ENCODE data around the gene CPED1. TPM values are rescaled to one million over a fixed set of nuclear protein-coding genes. Genes with fewer than 3 reads are reported as not detected.

The CPED1 gene
- total RNA-seq, 4 donors from 2014 or later, result 1.3 to 5.6 (median 3.6) TPM

DNA sequence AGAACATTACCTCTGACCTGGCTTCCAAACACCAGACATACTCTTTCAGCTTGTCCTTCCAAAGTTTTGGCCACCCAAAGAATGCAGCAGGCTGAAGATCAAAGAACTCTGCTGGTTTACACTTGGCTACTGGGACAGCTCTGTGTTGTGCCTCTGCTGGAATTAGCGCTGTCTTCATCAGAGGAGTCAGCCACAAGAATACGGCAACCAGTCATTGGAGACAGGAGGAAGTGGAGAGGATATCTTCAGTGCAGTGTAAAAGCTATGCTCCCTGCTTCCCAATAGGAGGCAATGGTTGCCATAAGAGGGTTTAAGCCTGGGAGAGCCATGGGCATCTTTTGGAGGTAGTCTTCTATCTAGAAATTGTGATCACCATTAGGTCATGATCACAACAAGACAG is 213.6 kb downstream of the CPED1 start:
- no peak for DNase-seq (ENCODE audit: low spot score in 2 of 2)
- Histone ChIP-seq H3K27me3 (no peaks in the 10 kb centered on the region), H3K9me3 (no peaks in the 10 kb centered on the region), H3K4me1 (no peaks in the 10 kb centered on the region), H3K4me3 (no peak overlapping the region), H3K27ac (no peak overlapping the region), H3K36me3 (no peaks in the 10 kb centered on the region)
- no peak for TF ChIP-seq EP300 (IDR thresholded peaks at IDR 0.05)
- TF ChIP-seq POLR2A (IDR thresholded peaks at IDR 0.05), result no peak
- TF ChIP-seq, protein P1, sequence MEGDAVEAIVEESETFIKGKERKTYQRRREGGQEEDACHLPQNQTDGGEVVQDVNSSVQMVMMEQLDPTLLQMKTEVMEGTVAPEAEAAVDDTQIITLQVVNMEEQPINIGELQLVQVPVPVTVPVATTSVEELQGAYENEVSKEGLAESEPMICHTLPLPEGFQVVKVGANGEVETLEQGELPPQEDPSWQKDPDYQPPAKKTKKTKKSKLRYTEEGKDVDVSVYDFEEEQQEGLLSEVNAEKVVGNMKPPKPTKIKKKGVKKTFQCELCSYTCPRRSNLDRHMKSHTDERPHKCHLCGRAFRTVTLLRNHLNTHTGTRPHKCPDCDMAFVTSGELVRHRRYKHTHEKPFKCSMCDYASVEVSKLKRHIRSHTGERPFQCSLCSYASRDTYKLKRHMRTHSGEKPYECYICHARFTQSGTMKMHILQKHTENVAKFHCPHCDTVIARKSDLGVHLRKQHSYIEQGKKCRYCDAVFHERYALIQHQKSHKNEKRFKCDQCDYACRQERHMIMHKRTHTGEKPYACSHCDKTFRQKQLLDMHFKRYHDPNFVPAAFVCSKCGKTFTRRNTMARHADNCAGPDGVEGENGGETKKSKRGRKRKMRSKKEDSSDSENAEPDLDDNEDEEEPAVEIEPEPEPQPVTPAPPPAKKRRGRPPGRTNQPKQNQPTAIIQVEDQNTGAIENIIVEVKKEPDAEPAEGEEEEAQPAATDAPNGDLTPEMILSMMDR (IDR thresholded peaks at IDR 0.05), result no peak
- no peak for TF ChIP-seq POLR2AphosphoS5 (IDR thresholded peaks at IDR 0.05)
- 91% methylated on average over 2 of the region's 2 CpGs for WGBS

DNA sequence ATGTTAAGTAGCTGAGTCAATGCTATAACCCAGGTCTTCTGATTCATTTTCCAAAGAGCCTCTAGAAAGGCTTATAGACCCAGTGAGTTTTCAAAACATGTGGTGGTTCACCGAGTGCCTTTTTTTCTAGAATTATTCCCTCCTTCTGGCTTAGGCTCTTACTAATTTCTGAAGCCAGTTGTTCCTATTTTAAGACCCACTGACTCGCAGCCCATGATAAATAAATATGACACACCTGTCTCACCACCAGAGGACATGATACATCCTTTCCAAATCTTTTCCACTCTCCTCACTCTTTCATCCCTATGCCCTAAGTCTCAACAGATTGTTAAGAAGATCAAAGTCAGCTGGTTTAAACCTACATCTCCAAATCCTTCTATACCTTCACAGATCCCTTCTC is 214.3 kb downstream of the CPED1 start:
- no peaks in the 10 kb centered on the region for H3K4me1 ChIP-seq
- no peaks in the 10 kb centered on the region for H3K9me3 ChIP-seq
- TF ChIP-seq POLR2A (IDR thresholded peaks at IDR 0.05) (no peak), EP300 (IDR thresholded peaks at IDR 0.05) (no peak), POLR2AphosphoS5 (IDR thresholded peaks at IDR 0.05) (no peak)
- TF ChIP-seq, protein P1 (IDR thresholded peaks at IDR 0.05), result no peak
- DNase-seq (ENCODE audit: low spot score in 2 of 2), result no peak
- H3K27ac ChIP-seq, result no peak overlapping the region
- H3K4me3 ChIP-seq, result no peak overlapping the region
- no peaks in the 10 kb centered on the region for H3K27me3 ChIP-seq
- 88% methylated on average over 2 of the region's 2 CpGs for WGBS
- no peaks in the 10 kb centered on the region for H3K36me3 ChIP-seq

DNA sequence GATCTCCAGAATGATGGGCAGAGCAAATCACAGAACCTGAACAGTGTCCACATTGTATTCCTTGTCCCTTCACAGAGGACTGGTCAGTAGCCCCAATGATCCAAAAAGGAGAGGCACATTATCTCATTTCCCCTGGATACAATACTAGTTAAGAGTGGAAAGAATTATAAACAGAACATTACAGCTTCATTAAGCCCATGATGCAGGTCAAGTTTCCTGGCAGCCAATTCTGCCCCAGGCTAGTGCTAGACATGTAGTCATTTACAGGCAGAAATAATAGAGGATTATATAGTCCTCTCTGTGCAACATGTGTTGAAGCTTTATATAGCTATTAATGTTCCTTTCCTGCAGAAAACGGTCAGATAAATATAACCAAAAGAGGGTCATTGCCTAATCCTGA is 216.0 kb downstream of the CPED1 start:
- Histone ChIP-seq H3K4me1 (no peaks in the 10 kb centered on the region), H3K27ac (no peak overlapping the region), H3K9me3 (no peaks in the 10 kb centered on the region), H3K4me3 (no peak overlapping the region), H3K27me3 (no peaks in the 10 kb centered on the region), H3K36me3 (no peaks in the 10 kb centered on the region)
- 28% methylated on average over 1 of the region's 1 CpG for WGBS
- no peak for TF ChIP-seq EP300 (IDR thresholded peaks at IDR 0.05)
- no peak for TF ChIP-seq POLR2AphosphoS5 (IDR thresholded peaks at IDR 0.05)
- no peak for TF ChIP-seq POLR2A (IDR thresholded peaks at IDR 0.05)
- TF ChIP-seq, protein P1 (IDR thresholded peaks at IDR 0.05), result no peak
- no peak for DNase-seq (ENCODE audit: low spot score in 2 of 2)

DNA sequence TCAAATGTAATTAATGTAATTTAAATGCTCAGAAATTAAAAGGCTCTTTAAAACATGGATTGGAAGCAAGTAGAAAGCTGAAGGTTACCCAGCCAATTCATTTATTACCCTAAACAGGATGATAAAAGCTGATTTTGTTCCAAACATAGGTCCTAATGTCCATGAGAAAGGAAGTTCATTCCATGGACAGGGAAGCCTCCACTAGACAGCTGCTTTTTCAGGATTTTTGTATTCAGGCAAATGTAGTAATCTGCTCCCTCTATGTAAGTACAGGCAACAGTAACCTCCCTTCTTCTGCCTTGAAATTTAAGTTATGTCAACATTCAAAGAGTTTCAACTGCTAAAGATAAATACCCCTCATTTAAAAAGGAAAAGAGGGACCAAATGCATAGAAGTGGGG is 217.3 kb downstream of the CPED1 start:
- H3K27ac ChIP-seq, result no peak overlapping the region
- no peaks in the 10 kb centered on the region for H3K4me1 ChIP-seq
- H3K27me3 ChIP-seq, result no peaks in the 10 kb centered on the region
- H3K9me3 ChIP-seq, result no peaks in the 10 kb centered on the region
- no peak for DNase-seq (ENCODE audit: low spot score in 2 of 2)
- no peak overlapping the region for H3K4me3 ChIP-seq
- no peaks in the 10 kb centered on the region for H3K36me3 ChIP-seq
- no peak for TF ChIP-seq POLR2AphosphoS5 (IDR thresholded peaks at IDR 0.05)
- TF ChIP-seq POLR2A (IDR thresholded peaks at IDR 0.05), result no peak
- TF ChIP-seq, protein P1 (IDR thresholded peaks at IDR 0.05), result no peak
- no peak for TF ChIP-seq EP300 (IDR thresholded peaks at IDR 0.05)

GRCh38 chr7:121211253-121211652 is 222.7 kb downstream of the CPED1 start:
- TF ChIP-seq, protein P1 (IDR thresholded peaks at IDR 0.05), result no peak
- TF ChIP-seq POLR2A (IDR thresholded peaks at IDR 0.05) (no peak), POLR2AphosphoS5 (IDR thresholded peaks at IDR 0.05) (no peak), EP300 (IDR thresholded peaks at IDR 0.05) (no peak)
- WGBS, result 71% methylated on average over 3 of the region's 3 CpGs
- no peak for DNase-seq (ENCODE audit: low spot score in 2 of 2)

More at GRCh38 chr7:121211253-121211652, 222.7 kb downstream of the CPED1 start:
- Histone ChIP-seq H3K27ac (no peak overlapping the region), H3K36me3 (no peaks in the 10 kb centered on the region), H3K4me3 (no peak overlapping the region), H3K27me3 (no peaks in the 10 kb centered on the region), H3K4me1 (no peaks in the 10 kb centered on the region), H3K9me3 (no peaks in the 10 kb centered on the region)

All from suprapubic skin (tissue), 4 donors.